Daoy (cell line): ENCODE results near the gene SGMS2. TPM values are rescaled to one million over a fixed set of nuclear protein-coding genes. Genes with fewer than 3 reads are reported as not detected.

Experiments
- DNase-seq: peaks from one replicate; pipeline ENCODE4 v3.0.0-alpha.2; 2015; ENCODE audit warnings: low read depth
- total RNA-seq: library from RNA; depleted of rRNA; stranded (reverse); fragments of >200 nt; shearing (Covaris generic); gene quantifications from 2 replicates; pipeline ENCODE4 v1.2.3, GENCODE V29; 2014; rRNA removed

The SGMS2 gene
- total RNA-seq = 19.6 and 22.3 TPM in 2 replicates

DNA sequence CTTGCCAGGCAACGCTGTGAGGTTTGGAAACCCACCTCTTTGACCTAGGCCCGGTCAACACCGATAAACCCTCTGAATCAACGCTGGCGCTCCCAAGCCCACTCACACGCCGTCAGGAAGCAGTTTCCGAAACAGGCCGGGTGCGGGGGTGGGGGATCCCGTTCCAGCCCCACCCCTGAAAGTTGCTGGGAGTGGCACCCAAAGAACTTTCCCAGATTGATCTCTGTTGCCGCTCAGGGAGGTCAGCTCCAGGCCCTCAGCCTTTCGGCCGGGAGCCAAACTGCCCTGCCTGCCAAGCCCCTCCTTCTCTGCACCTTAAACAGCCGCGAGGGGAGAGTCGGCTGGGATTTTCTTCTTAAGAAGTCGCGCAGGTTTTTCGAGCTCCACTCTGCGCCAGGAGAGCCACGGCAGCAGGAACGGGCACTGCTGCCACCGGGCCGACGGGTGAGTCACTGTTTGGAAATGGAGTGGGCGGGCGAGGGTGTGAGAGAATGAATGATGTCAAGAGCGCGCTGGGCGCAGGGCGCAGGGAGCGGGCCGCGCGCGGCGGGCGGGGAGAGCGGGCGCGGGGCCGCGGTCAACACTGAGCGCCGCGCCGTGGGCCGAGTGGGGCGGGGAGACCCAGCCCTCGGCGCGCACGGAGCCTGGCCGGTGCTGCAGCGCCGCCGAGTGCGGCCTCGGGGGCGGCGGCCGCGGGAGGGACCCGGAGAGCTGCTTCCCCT, at the start of gene SGMS2:
Gene SGMS2, plus strand, starts transcription at position 583 of the 722 bp plus-strand sequence. CDS start 70,622 bp downstream, outside the sequence.
- DNase-seq = peak; percentile 87

DNA sequence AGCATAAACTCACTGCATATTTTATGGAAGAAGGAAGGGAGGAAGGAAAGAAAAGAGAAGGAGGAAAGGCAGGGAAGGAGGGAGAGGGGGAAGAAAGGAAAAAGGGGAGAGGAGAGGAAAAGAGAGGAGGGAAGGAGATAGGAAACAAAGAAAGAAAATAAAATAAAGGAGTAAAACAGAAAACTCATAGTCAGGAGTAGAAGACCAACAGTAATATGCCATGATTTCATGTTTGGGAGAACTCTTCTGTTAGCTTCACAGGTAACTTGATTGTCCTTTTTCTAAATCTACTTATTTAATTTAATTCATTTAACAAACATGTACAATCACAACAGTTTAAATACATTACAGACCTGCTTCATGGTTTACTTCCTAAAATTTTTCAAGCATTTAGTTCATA, 46.8 kb upstream of the SGMS2 start:
- no peak for DNase-seq

DNA sequence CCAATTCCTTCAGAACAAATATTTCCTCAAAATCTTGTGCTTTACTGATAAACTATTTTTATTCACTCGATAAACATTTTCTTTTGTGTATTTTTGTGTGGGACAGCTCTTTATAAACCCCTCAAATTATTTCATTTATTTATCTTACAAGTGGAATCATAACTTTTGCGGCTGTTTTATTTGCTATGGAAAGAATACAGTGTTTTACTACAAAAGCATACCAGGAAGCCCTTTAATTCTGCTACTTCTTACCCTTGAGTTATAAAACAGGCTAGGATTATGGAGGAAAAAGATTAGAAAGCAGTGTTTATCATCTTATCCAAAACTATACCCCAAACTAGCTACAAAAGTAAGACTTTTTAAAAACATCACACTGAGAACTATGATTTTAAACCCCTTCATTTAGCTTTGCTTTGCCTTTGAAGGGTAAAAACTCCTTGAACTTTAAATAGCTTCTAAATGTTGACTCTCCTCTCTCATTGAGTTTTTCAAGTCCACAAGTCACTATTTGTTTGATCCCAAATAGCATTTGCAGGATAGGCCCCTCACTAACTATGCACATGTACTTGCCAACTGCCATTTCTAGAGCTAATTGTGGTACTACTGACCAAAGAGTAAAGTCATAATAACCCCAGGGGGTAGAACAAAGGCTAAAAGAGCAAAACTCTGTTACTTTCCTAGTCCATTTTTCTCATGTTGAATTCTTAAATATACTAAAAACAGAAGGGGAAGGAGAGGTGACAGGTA, 45.8 kb upstream of the SGMS2 start:
- no peak for DNase-seq

DNA sequence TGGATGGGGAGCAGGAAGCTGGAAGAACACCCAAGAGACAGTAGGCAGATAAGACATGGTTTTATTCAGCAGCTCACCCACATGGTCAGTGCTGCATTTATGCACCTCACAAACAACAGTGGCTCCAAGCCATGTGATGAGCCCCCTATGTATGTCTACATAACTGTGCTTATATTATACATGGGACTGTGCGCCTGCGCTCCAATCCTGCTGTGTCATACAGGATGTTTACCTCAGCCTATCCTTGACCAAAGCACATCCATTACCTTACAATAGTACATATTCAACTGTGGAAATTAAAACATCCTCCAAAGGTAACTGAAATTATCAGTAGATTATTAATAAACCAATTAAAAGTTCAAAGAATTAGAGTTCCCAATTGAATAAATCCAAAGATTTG, 44.1 kb upstream of the SGMS2 start:
- no peak for DNase-seq

DNA sequence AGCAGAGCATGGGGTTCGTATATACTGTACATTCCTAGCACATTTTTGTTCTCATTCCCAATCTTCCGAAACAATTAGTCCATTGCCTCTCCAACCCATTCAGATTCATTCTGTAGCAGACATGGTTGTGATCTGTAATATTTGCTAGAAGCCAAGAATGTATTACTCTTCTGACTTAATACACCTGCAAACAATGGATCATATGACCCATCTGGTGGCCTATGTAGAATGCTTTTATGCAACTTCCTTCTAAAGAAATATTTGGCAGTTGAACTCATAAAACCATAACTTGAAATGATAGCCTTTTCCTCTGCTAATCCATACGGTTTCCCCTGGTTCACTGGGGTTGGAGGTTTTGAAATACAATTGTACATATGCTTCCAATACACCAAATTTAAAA, 32.8 kb upstream of the SGMS2 start:
- no peak for DNase-seq

DNA sequence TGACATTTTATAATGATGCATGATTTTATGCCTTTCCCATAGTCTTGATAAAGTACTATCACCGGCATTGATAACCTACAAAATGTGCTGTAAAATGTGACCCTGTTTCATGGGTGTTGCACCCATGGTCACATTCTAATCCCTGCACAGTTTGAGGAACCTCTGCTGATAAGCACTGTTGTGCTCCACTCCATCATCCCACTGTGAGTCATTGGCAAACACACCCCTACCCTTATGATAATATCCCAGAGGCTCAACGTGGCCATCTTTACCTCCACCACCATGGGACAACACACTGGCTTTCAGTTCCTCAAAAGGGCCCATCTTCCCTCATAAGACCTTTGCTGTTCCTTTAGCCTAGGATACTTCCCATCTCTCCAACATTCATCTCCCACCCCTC, 32.0 kb upstream of the SGMS2 start:
- DNase-seq = no peak

DNA sequence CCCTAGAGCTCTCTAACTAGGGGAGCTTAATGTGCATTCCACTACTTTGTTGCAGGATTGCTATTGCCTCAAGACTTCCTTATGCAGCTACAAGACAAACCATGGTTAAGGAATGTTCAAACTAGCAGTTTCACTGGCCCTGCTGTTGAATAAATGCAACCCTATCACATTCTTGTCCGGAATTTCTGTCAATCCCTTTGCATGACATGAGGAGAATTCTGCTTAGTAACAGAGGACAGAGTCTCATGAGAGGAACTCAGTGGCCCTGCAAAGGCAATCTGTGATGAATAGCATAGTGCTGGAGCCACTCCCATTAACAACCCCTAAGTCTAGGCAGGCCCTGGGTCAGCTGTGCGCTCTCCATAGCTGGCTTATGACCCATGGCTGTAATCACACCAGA, 30.7 kb upstream of the SGMS2 start:
- DNase-seq = no peak

DNA sequence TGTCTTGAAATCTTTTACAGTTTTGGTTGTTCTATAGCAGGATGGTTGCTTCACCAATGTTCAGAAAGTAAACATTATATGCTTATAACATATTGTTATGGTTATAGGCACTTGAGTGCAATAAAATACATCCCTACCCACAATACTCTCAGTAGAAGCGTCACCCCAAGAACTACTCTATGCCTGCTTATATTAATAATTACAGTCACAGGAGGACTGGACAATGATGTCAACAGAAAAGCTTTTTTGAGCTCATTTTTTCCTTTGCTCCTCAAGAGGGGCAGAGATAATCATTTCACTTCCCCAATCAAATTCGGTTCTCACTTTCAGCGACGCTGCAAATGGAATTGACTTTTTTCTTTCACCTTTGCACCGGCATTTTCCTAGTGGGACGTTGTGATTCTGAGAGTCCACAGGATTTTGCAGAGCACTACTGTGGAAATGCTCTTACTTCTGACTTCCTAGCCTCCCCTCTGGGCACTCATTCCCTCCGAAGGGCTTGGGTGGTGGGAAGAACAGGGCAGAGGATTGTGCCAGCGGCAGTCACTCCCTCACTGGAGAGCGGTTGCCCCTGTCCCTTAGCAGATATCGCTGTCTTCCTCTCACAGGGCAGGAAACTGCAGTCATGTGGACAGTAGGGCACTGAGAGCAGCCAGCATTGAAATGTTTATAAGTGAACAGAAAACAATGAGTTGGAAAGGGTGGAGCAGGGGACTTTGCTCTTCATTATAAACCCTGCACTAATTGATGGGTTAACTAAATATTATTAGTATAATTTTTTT, 24.9 kb upstream of the SGMS2 start:
- no peak for DNase-seq

DNA sequence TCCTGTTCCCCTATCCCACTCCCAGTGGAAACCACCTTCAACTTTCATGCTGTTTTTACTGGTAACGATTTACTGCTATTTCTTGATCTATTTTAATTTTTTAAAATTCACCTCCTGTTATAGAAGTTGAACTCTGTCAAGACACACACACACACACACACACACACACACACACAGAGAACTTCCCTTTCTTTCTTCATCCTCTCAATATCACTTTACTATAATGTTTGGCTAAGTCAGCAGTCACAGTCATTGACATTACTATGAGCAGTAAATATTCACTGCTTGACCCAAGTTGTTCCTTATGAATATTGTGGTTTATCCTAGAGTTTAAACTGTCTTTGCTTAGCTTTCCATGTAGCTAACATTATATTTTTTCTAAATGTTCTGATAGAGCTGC, 24.0 kb upstream of the SGMS2 start:
- DNase-seq = no peak

DNA sequence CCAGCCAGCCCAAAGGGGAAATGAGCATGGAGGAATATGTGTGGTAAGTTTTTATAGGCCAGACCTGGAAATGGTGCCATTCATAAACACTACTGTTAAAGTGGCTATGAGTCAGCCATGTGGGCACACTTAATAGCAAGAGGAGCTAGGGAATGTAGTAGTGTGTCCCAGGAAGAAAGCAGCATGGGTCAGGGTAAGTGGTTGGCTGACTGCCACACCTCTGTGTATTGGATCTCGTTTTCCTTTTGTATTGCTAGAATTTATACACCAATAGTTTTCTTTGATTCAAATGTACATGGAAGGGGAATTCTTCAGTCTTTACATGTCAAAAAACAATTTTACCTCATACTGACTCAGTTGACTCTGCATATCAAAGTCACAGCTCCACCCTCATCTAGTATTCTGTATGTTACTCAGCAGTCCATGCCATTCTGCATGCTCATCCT, 22.9 kb upstream of the SGMS2 start:
- DNase-seq = peak; percentile 82

DNA sequence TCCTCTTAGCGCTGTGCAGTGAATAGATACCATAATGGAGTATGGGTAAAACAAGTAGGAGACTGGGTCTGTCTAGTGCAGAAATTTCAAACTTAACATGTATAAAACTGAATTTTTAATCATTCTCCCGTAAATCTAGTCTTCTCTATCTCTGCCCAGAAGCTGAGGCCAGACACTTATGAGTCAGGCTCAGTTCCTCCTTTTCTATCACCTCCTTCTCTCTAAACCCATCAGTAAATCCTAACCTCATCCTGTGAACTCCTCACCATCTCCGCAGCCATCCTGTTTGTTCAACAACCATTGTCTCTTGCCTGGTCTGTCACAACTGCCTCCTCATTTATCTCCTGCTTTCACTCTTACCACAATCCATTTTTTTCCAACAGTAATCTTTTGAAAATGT, 19.8 kb upstream of the SGMS2 start:
- DNase-seq = no peak

DNA sequence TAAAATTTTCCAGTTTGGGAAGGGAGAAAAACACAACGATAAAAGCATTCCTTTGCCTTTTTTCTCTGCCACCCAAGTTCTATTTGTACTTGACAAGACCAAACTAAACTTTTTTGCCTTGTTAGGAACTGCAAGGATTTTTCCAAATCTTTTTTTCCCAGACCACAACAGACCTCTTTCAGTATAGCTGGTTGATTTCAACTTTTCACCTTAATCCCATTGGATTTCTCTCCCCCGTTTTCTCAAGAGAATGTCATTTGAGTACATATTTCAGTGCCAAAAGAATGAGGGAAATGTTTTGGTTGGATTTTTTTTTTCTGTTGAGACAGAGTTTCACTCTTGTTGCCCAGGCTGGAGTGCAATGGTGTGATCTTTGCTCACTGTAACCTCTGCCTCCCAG, 18.5 kb upstream of the SGMS2 start:
- no peak for DNase-seq

DNA sequence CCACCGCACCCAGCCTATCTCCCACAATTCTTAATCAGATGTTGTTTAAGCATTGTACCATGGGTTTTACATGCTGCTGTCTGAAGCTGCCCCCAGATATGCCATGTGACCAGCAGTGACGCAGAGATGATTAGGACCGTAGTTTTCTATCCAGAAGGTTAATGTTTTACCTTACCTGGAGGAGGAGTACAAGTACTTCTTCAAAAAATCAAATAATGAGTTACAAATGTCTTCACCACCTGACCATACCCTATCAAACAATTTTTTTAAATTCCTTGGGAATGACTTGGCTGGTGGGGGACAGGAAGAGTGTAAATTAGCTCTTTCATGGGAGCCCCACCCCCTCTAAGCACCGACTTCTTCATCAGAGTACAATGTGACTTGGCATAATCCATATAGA, 16.2 kb upstream of the SGMS2 start:
- no peak for DNase-seq

DNA sequence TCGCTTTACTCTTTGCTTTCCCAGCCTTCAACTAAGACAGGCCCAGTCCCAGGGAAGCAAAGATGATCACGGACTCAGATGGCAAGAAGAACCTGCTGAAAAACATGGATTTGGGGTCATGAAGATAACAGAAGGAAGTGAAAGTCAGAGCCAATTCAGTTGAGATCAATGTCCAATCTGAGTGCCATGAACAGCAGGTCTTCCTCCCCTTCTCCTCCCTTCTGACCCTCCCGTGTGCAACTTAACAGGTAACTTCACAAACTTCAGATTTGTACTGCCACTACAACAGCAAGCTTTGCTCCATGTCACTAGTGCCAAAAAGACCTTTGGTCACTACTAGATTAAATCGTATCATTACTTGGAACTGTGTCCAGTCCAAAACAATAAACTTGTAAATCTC, 15.5 kb upstream of the SGMS2 start:
- no peak for DNase-seq

DNA sequence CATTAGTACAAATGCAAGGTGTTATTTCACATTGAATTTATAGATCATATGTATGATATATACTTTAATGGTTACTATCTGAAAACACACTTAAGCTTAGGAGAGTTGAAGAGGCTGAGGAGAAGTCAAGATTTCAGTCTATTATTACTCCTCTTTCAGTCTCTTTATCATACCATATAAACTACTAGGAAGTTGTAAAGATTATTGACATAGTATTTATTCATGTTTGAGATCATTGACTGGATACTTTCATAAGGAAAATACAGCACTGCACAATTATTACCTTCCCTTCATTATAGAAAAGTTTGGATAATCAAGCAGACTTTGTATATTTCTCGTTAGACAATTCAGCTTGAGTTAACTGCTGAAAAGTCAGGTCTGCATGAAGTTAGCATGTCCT, 10.0 kb upstream of the SGMS2 start:
- DNase-seq = no peak

DNA sequence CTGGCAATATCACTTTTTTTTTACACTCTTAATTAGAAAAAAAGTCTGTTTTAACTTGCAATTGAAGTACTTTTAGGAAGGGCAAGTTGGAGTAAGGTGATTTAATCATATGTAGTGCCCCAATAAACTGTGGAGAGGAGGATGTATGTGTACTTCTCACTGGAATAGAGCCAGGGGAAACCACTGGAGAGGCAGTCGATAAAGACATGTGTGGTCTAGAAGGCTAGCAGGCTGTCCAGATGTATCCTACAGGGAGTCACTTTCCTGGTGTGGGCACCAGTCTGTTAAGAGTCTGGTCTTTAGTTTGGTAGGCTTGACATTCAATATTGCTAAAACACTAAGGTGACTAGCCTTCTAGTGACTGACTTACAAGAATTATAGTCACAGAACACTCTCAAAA, 9.6 kb upstream of the SGMS2 start:
- peak; percentile 7 for DNase-seq

DNA sequence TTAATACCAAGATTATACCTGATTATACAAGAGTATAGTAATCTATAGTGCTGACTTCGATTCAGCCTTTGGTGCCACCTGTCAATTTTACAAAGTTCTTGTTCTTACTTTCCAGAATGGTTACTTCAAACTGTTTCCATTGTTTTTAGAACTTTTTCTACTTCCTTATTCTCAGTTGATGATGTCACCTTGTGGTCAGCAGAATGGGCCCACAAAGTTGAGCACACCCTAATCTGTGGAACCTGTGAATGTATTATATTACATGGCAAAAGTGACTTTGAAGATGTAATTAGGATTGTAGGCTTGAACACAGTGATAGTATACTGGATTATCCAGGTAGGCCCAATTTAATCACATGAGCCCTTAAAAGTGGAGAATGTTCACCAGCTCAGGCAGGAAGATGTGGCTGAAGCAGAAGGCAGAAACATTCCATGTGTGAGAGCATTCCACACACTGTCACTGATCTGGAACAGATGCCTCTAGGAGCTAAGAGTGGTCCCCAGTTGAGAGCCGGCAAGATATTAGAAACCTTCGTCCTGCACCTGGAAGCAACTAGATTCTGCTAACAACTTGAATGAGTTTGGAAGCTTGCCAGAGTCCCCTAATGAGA, 6.3 kb upstream of the SGMS2 start:
- DNase-seq = peak; percentile 47

DNA sequence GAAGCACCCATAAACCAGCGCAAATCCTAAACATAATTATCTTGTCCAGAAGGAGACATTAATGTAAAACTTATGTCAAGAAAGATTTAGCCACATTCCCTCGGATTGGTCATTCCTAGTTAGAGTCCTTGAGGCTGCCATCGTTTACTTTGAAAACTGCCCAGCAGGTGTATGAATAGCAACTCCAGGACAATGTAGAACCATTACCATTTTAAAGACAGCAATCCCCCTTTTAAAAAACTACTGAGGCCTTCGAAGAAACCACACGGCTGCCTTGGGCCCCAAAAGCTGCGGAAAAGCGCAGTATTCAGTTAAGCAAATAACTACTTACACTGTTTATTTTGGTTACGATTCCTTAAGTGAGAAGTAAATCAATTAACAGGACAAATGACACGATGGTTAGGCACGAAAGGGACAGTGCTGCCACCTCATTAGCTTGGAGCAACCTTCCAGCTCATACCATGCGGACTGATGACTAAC, 822 bp upstream of the SGMS2 start:
- DNase-seq = no peak

DNA sequence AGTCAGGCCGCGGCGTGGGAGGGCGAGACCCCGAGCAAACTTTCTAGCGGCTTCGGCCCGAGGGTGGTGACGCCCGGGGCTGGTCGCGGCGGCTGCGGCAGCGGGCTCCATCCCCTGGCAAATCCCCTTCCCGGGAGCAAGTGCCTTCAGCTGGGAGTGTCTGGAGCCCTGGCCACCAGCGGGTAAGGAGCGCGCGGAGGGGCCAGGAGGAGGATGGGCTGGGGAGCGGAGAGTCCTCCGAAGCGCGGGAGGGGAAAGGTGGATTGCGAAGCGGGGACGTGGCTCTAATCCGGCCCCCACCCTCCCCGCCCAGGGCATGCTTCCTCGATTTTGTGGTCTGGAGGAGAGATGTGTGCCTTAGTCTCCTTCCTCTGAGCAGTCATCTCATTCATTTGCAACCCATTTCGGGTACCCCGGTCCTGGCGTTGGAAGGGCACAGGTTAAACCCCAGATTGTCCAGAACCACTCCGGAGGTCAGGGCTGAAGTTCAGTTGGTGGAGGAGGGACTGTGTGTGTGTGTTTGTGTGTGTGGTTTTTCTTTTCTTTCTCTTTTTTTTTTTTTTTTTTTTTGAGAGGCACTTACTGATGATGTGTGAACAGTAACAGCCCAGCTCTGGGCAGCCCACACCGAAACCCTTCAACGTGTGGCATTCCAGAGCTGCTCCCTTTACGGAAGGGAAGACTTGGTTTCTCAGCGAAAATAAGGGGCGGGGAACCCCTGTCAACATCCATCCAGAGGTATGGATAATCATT, 516 bp downstream of the SGMS2 start:
- DNase-seq = peak; percentile 50

DNA sequence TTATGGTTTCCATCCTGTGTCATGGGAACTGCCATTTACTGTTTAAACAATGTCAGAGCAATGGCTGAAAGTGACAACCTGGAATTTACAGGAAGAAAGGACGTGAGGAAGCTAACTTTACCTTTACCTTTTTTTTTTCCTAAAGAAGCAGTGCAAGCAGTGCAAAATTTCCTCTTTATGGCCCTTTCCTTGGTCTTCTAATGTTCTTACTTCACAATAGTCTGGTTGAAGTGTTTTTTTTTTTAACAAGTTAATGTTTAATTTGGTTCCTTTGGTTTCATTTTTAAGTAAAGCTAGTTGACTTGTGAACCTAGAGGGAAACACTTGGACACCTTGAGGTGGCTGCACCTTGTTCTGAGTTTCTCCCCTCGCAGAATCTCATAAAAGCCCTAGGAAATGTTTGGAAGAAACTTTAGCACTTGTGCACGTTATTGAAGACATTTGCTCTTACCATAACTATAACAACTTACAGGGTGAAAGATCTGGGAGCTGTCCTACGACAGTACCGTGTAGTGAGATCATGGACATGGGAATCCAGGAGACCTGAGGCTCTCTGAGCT, 1.8 kb downstream of the SGMS2 start:
- DNase-seq = no peak
